ENCODE results near the gene APBB2.

APBB2 gene

GRCh38 chr4:40954088-40954668, 260.2 kb downstream of the APBB2 start:
- no peak for TF ChIP-seq MYC (IDR thresholded peaks at IDR 0.05; ENCODE audit: low read depth, low read length)
- TF ChIP-seq CTCF (IDR thresholded peaks at IDR 0.05; ENCODE audit: low read depth, low read length): no peak
- no peak for TF ChIP-seq POLR2A (IDR thresholded peaks at IDR 0.05; ENCODE audit: extremely low read depth, insufficient read length)
- TF ChIP-seq, protein P1, sequence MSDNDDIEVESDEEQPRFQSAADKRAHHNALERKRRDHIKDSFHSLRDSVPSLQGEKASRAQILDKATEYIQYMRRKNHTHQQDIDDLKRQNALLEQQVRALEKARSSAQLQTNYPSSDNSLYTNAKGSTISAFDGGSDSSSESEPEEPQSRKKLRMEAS (IDR thresholded peaks at IDR 0.05; ENCODE audit: low read depth, low read length): no peak
- no peak overlapping the region for H3K4me3 ChIP-seq (ENCODE audit: low read depth, low read length)
- peak; percentile 6 for DNase-seq (ENCODE audit: low read depth)

DNA sequence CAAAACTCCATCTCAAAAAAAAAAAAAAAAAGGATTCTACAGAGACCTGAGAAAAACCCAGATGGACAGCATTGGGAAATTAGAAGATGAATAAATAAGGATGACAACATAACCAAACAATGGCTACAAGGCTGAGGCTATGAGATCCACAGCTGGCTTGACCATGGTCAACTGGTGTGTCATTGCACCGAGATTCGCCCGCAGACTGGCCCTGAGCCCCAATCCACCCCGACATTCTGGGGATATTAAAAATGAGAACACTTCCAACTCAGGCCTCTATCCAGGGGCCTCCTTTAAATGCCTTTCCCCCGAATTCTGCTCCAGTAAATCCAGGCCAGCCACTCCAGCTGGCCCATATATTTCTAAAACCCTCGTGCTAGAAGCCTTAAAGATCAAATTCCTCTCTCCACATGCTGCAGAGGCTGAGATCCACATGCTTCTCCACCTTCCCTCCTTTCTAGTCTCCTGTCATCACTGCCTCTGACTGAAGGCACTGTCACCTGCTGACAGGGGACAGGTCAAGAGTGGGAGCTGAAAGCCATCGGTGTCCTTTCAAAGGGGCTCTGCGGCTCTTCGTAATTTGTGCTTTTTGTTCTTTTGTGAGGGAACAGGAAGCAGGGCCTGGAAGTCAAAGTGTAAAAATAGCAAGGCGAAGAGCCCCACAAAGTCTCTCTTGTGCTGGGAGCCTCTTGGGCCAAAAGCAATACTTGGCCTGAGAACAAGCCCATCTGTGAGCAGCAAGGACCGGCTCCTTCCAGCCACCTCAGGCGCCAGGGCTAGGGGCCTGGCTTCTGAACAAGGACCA, 260.9 kb downstream of the APBB2 start:
- TF ChIP-seq MYC (IDR thresholded peaks at IDR 0.05; ENCODE audit: low read depth, low read length) (no peak), CTCF (IDR thresholded peaks at IDR 0.05; ENCODE audit: low read depth, low read length) (no peak), POLR2A (IDR thresholded peaks at IDR 0.05; ENCODE audit: extremely low read depth, insufficient read length) (no peak)
- TF ChIP-seq, protein P1 (IDR thresholded peaks at IDR 0.05; ENCODE audit: low read depth, low read length): no peak
- H3K4me3 ChIP-seq (ENCODE audit: low read depth, low read length): no peak overlapping the region
- DNase-seq (ENCODE audit: low read depth): no peak

- DNase-seq (ENCODE audit: low read depth): no peak
- no peak overlapping the region for H3K4me3 ChIP-seq (ENCODE audit: low read depth, low read length)
- TF ChIP-seq MYC (IDR thresholded peaks at IDR 0.05; ENCODE audit: low read depth, low read length): no peak
- TF ChIP-seq, protein P1 (IDR thresholded peaks at IDR 0.05; ENCODE audit: low read depth, low read length): no peak
- no peak for TF ChIP-seq CTCF (IDR thresholded peaks at IDR 0.05; ENCODE audit: low read depth, low read length)
- no peak for TF ChIP-seq POLR2A (IDR thresholded peaks at IDR 0.05; ENCODE audit: extremely low read depth, insufficient read length)
Observed at GRCh38 chr4:40952672-40953071, 261.7 kb downstream of the APBB2 start.

GRCh38 chr4:40952217-40952616, 262.1 kb downstream of the APBB2 start:
- H3K4me3 ChIP-seq (ENCODE audit: low read depth, low read length): no peak overlapping the region
- no peak for DNase-seq (ENCODE audit: low read depth)
- TF ChIP-seq, protein P1 (IDR thresholded peaks at IDR 0.05; ENCODE audit: low read depth, low read length): no peak
- TF ChIP-seq POLR2A (IDR thresholded peaks at IDR 0.05; ENCODE audit: extremely low read depth, insufficient read length): no peak
- no peak for TF ChIP-seq MYC (IDR thresholded peaks at IDR 0.05; ENCODE audit: low read depth, low read length)
- no peak for TF ChIP-seq CTCF (IDR thresholded peaks at IDR 0.05; ENCODE audit: low read depth, low read length)

DNA sequence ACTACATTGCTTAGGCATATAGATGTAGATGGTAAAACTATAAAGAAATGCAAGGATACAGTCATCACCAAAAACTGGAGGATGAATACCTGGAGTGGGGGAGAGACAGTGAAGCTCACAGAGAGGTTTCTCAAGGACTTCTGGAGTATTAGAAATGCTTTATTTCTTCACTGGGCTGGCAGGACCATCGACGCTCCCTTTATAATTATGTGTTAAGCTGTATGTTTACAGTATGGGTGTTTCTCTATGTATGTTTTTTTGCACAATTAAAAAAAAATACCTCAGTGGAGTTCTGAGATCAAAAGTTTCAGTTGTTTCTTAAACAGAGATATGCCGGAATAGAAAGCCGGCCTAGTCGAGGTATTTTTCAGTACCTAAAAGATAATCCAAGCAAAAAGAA, 263.3 kb downstream of the APBB2 start:
- no peak overlapping the region for H3K4me3 ChIP-seq (ENCODE audit: low read depth, low read length)
- no peak for TF ChIP-seq CTCF (IDR thresholded peaks at IDR 0.05; ENCODE audit: low read depth, low read length)
- TF ChIP-seq, protein P1 (IDR thresholded peaks at IDR 0.05; ENCODE audit: low read depth, low read length): no peak
- TF ChIP-seq MYC (IDR thresholded peaks at IDR 0.05; ENCODE audit: low read depth, low read length): no peak
- TF ChIP-seq POLR2A (IDR thresholded peaks at IDR 0.05; ENCODE audit: extremely low read depth, insufficient read length): no peak
- DNase-seq (ENCODE audit: low read depth): no peak

Measured in NB4 (cell line).